NB4 (cell line): ENCODE results near the gene MPC1.
"Not testable (repeated sequence)": the region's sequence is repeated elsewhere in the genome, so short reads cannot be mapped to it uniquely, and the experiment has no call there.

Source experiments
- DNase-seq: peaks from one replicate; pipeline ENCODE4 v3.0.0; 2010; ENCODE audit warnings: low read depth
- H3K4me3 ChIP-seq: one replicate; pipeline ENCODE4 v1.5.1; 2011; ENCODE audit warnings: mild to moderate bottlenecking, low read depth, low read length, moderate library complexity
- CTCF ChIP-seq: IDR thresholded peaks from one replicate; pipeline ENCODE4 v1.5.1; 2012; ENCODE audit warnings: low read depth, low read length
- MYC ChIP-seq: IDR thresholded peaks from 2 replicates; pipeline ENCODE4 v1.6.1; 2011; ENCODE audit warnings: low read depth, low read length
- POLR2A ChIP-seq: IDR thresholded peaks from 2 replicates; pipeline ENCODE4 v1.6.1; 2011; ENCODE audit warnings: mild to moderate bottlenecking; ENCODE audit not compliant: insufficient read length; ENCODE audit errors: extremely low read depth
- TF ChIP-seq, protein P1 (sequence below): IDR thresholded peaks from 2 replicates; pipeline ENCODE4 v1.6.1; 2011; ENCODE audit warnings: low read depth, low read length

Gene MPC1

GRCh38 chr6:166397849-166398248 is 15.1 kb upstream of the MPC1 start:
- H3K4me3 ChIP-seq = no peak overlapping the region
- DNase-seq = no peak
- no peak for TF ChIP-seq POLR2A
- TF ChIP-seq, protein P1, sequence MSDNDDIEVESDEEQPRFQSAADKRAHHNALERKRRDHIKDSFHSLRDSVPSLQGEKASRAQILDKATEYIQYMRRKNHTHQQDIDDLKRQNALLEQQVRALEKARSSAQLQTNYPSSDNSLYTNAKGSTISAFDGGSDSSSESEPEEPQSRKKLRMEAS = no peak
- no peak for TF ChIP-seq CTCF
- TF ChIP-seq MYC = no peak

DNA sequence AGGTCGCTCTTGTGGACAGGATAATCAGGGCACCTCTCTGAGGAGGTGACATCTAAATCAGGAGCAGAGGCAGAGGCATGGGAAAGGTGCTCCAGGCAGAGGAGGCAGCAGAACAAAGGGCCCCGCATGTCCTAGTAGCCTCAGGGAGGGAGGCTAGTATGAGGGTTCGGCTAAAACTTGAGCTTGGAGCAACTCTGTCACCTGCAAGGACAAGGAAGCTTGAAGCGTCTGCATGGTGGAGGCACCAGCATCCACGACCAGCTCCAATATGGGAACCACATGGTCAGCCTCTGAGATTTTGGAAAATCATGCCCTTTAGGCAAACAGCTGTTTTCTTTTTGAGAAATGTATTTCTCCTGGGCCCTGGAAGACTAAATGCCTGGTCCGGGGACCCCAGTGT is 13.0 kb upstream of the MPC1 start:
- DNase-seq = no peak
- no peak overlapping the region for H3K4me3 ChIP-seq
- TF ChIP-seq CTCF = no peak
- no peak for TF ChIP-seq POLR2A
- TF ChIP-seq, protein P1 = no peak
- TF ChIP-seq MYC = no peak

GRCh38 chr6:166395351-166395750 is 12.6 kb upstream of the MPC1 start:
- DNase-seq = no peak
- no peak overlapping the region for H3K4me3 ChIP-seq
- no peak for TF ChIP-seq MYC
- no peak for TF ChIP-seq POLR2A
- TF ChIP-seq CTCF = no peak
- TF ChIP-seq, protein P1 = no peak

GRCh38 chr6:166394036-166394892 is 11.5 kb upstream of the MPC1 start:
- TF ChIP-seq POLR2A = no peak
- TF ChIP-seq MYC = no peak
- no peak for TF ChIP-seq CTCF
- TF ChIP-seq, protein P1 = no peak
- no peak for DNase-seq
- no peak overlapping the region for H3K4me3 ChIP-seq

DNA sequence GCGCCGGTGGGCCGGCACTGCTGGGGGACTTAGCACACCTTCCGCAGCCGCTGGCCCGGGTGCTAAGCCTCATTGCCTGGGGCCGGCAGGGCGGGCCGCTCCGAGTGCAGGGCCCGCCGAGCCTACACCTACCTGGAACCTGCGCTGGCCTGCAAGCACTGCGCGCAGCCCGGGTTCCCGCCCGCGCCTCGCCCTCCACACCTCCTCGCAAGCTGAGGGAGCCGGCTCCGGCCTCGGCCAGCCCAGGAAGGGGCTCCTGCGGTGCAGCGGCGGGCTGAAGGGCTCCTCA is 10.7 kb upstream of the MPC1 start:
- DNase-seq = no peak
- TF ChIP-seq, protein P1 = no peak
- no peak overlapping the region for H3K4me3 ChIP-seq

DNA sequence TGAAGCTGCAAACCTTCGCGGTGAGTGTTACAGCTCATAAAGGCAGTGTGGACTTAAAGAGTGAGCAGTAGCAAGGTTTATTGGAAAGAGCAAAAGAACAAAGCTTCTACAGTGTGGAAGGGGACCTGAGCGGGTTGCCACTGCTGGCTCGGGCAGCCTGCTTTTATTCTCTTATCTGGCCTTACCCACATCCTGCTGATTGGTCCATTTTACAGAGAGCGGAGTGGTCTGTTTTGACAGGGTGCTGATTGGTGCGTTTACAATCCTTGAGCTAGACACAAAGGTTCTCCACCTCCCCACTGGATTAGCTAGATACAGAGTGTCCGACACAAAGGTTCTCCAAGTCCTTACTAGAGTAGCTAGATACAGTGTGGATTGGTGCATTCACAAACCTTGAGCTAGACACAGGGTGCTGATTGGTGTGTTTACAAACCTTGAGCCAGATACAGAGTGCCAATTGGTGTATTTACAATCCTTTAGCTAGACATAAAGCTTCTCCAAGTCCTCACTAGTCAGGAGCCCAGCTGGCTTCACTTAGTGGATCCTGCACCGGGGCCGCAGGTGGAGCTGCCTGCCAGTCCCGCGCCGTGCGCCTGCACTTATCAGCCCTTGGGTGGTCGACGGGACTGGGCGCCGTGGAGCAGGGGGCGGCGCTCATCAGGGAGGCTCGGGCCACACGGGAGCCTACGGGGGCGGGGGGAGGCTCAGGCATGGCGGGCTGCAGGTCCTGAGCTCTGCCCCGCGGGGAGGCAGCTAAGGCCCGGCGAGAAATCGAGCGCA is 10.2 kb upstream of the MPC1 start:
- not testable (repeated sequence) for DNase-seq, H3K4me3 ChIP-seq
